Measurements from ENCODE around the gene EEF1AKMT2. TPM values are rescaled to one million over a fixed set of nuclear protein-coding genes. Genes with fewer than 3 reads are reported as not detected.

Gene EEF1AKMT2
- total RNA-seq, 4 donors from 2014 or later, result 23.8 to 33.6 (median 26.6) TPM

DNA sequence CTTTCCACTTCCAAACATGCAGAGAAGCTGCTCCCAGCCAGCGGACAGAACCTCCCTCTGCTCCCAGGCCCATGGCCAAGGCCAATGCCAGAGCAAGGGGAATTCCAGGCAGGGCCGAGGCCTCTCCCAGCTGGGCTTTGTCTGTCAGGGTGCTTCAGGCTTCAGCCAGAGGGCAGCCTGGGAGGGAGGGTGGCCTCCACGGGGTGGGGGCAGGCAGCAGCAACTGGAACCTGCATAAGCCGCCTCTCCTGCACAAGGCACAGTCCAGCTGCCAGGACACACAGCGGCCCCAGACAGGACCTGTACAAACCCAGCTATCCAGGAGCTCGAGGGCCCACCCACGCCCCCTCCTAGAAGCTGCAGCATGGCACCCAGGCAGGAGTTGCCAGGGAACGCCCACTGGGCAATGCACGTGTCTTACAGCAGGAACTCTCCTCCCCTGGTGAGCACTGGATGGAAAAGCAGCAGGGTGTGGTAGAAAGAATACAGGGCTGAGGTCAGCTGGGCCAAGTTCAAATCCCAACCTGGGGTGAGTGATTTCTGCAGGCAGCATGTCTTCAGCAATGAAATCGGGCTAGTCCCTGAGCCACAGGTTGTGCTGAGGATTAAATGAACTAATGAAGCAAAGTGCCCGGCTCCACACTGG lies 55.1 kb downstream of the EEF1AKMT2 start:
- peak; percentile 97 to 98 for DNase-seq
- Histone ChIP-seq H3K27ac (peak overlapping the region; percentile 89 to 98 (median 93)), H3K4me3 (replicated peaks in 1 of 3) (no peak overlapping the region), H3K27me3 (no peaks in the 10 kb centered on the region), H3K9me3 (no peaks in the 10 kb centered on the region), H3K36me3 (no peaks in the 10 kb centered on the region), H3K4me1 (peaks cover 99 to 100% of the 10 kb centered on the region in 2 donors)
- TF ChIP-seq, protein P1, sequence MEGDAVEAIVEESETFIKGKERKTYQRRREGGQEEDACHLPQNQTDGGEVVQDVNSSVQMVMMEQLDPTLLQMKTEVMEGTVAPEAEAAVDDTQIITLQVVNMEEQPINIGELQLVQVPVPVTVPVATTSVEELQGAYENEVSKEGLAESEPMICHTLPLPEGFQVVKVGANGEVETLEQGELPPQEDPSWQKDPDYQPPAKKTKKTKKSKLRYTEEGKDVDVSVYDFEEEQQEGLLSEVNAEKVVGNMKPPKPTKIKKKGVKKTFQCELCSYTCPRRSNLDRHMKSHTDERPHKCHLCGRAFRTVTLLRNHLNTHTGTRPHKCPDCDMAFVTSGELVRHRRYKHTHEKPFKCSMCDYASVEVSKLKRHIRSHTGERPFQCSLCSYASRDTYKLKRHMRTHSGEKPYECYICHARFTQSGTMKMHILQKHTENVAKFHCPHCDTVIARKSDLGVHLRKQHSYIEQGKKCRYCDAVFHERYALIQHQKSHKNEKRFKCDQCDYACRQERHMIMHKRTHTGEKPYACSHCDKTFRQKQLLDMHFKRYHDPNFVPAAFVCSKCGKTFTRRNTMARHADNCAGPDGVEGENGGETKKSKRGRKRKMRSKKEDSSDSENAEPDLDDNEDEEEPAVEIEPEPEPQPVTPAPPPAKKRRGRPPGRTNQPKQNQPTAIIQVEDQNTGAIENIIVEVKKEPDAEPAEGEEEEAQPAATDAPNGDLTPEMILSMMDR (IDR thresholded peaks at IDR 0.05), result no peak
- peak in 1 of 2 donors; percentile 53 for TF ChIP-seq POLR2A (IDR thresholded peaks at IDR 0.05)
- intact Hi-C loops (cut with DNase I), result loop anchor here (5.0 kb wide), 1 partner anchor 34 kb away; no protein-coding TSS in a partner anchor
- WGBS, 2 donors, result 13 to 26% methylated on average over 3 to 9 of the region's 11 CpGs

- no peak for DNase-seq
- no peaks in the 10 kb centered on the region for H3K27me3 ChIP-seq
- H3K4me1 ChIP-seq, result peaks cover 99 to 100% of the 10 kb centered on the region in 2 donors
- intact Hi-C loops (cut with DNase I), result loop anchor here (5.0 kb wide), 1 partner anchor 33 kb away; no protein-coding TSS in a partner anchor
- H3K27ac ChIP-seq, result peak overlapping the region; percentile 89 to 98 (median 93)
- TF ChIP-seq POLR2A (IDR thresholded peaks at IDR 0.05), result no peak
- TF ChIP-seq, protein P1 (IDR thresholded peaks at IDR 0.05), result no peak
- H3K4me3 ChIP-seq (replicated peaks in 1 of 3), result no peak overlapping the region
- no peaks in the 10 kb centered on the region for H3K9me3 ChIP-seq
- 83 to 90% methylated on average over 14 to 15 of the region's 15 CpGs for WGBS, 2 donors
- H3K36me3 ChIP-seq, result no peaks in the 10 kb centered on the region
Measured at GRCh38 chr10:124735491-124736286, 56.0 kb downstream of the EEF1AKMT2 start.

DNA sequence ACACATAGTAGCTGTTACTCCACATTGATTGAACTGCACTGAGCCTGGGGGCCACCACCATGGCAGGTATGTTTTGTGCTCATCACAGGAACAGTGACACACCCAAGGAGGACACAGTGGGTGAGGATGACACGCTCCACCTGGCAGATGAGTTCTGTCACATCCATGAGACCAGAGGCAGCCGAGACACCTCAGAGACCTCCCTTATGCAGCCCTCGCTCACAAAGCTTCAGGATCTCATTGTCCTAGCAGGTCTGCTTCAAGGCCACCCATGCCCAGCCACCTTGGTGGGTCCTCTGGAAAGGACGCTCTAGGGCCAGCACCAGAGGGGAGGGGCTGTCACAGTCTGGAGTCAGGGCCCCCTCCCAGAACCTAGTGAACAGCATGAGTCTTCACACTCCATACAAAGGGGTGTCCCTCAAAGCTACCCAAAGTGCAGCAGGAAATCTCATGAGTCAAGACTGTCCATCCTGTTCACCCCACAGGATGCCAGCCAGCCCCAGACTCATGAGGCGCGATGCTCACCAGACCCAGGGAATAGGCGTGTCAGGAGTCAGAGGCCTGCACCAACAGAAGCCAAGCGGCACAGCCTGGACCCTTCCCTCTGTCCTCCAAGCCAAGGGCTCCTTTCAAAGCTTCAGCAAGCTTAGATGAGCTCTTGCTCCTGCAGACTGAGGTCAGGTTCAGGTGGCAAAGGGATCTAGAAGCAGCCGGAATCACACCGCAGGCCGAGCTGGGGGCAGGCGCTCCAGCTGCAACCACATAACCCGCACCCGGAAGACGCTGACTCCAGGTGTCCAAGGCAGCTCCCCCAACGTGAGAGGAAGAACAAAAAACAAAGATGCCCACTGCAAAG lies 57.1 kb downstream of the EEF1AKMT2 start:
- no peaks in the 10 kb centered on the region for H3K9me3 ChIP-seq
- WGBS, 2 donors, result 80 to 92% methylated on average over 12 to 15 of the region's 16 CpGs
- DNase-seq, result no peak
- peaks cover 96 to 100% of the 10 kb centered on the region in 2 donors for H3K4me1 ChIP-seq
- TF ChIP-seq, protein P1 (IDR thresholded peaks at IDR 0.05), result no peak
- TF ChIP-seq POLR2A (IDR thresholded peaks at IDR 0.05), result no peak
- peak overlapping the region; percentile 87 to 98 (median 93) for H3K27ac ChIP-seq
- no peaks in the 10 kb centered on the region for H3K27me3 ChIP-seq
- H3K36me3 ChIP-seq, result no peaks in the 10 kb centered on the region
- no peak overlapping the region for H3K4me3 ChIP-seq (replicated peaks in 1 of 3)
- intact Hi-C loops (cut with DNase I), result loop anchor here (5.0 kb wide), 1 partner anchor 32 kb away; no protein-coding TSS in a partner anchor

GRCh38 chr10:124733571-124734245 lies 58.0 kb downstream of the EEF1AKMT2 start:
- Histone ChIP-seq H3K27me3 (no peaks in the 10 kb centered on the region), H3K4me1 (peaks cover 97 to 100% of the 10 kb centered on the region in 2 donors), H3K36me3 (no peaks in the 10 kb centered on the region), H3K27ac (peak overlapping the region; percentile 87 to 98 (median 93)), H3K4me3 (replicated peaks in 1 of 3) (no peak overlapping the region), H3K9me3 (no peaks in the 10 kb centered on the region)
- intact Hi-C loops (cut with DNase I), result no loop called here
- DNase-seq, result peak; percentile 65 to 69
- 43 to 45% methylated on average over 13 of the region's 13 CpGs for WGBS, 2 donors
- TF ChIP-seq POLR2A (IDR thresholded peaks at IDR 0.05), result no peak
- TF ChIP-seq, protein P1 (IDR thresholded peaks at IDR 0.05), result no peak
